HuH-7.5 (cell line): Measurements from ENCODE around the gene GLI3.

Experiments
- DNase-seq: peaks from one replicate; pipeline ENCODE4 v3.0.0; 2011; ENCODE audit warnings: low spot score

GLI3 gene

GRCh38 chr7:41971640-41972187, 265.3 kb downstream of the GLI3 start:
- no peak for DNase-seq

- DNase-seq, result no peak
These were observed 266.1 kb downstream of the GLI3 start for GRCh38 chr7:41970941-41971340.

- DNase-seq, result no peak
These were observed 267.4 kb downstream of the GLI3 start for GRCh38 chr7:41969561-41970105.

- DNase-seq, result no peak
These were observed 269.9 kb downstream of the GLI3 start for GRCh38 chr7:41967156-41967555.

- DNase-seq, result no peak
These were observed 271.0 kb downstream of the GLI3 start for GRCh38 chr7:41965951-41966505.

- DNase-seq, result no peak
These were observed 271.9 kb downstream of the GLI3 start for GRCh38 chr7:41964849-41965745.

- DNase-seq, result no peak
These were observed 272.7 kb downstream of the GLI3 start for GRCh38 chr7:41964183-41964753.

- no peak for DNase-seq
These were observed 280.3 kb downstream of the GLI3 start for GRCh38 chr7:41956705-41957104.

- DNase-seq, result no peak
These were observed 280.9 kb downstream of the GLI3 start for GRCh38 chr7:41955893-41956675.

GRCh38 chr7:41955451-41955850, 281.6 kb downstream of the GLI3 start:
- no peak for DNase-seq

GRCh38 chr7:41954976-41955375, 282.0 kb downstream of the GLI3 start:
- no peak for DNase-seq

- DNase-seq, result no peak
These were observed 288.5 kb downstream of the GLI3 start for GRCh38 chr7:41948503-41948902.

- DNase-seq, result peak; percentile 71
These were observed 293.9 kb downstream of the GLI3 start for GRCh38 chr7:41943094-41943577.

- peak; percentile 54 for DNase-seq
These were observed 294.4 kb downstream of the GLI3 start for GRCh38 chr7:41942468-41943093.

- peak; percentile 57 for DNase-seq
These were observed 296.2 kb downstream of the GLI3 start for GRCh38 chr7:41940760-41941343.

- DNase-seq, result no peak
These were observed 298.6 kb downstream of the GLI3 start for GRCh38 chr7:41938371-41938770.

GRCh38 chr7:41933427-41933826, 303.6 kb downstream of the GLI3 start:
- no peak for DNase-seq

GRCh38 chr7:41931263-41931646, 305.8 kb downstream of the GLI3 start:
- no peak for DNase-seq

- no peak for DNase-seq
These were observed 306.3 kb downstream of the GLI3 start for GRCh38 chr7:41930538-41931262.

GRCh38 chr7:41928781-41929180, 308.2 kb downstream of the GLI3 start:
- DNase-seq, result no peak
